Ishikawa (cell line): ENCODE measurements around the gene OR9A2.

Source experiments
- CEBPB ChIP-seq: IDR thresholded peaks from 2 replicates; pipeline ENCODE4 v1.6.1; 2012
- CREB1 ChIP-seq: IDR thresholded peaks from 2 replicates; pipeline ENCODE4 v1.6.1; 2012; ENCODE audit warnings: low read depth
- EGR1 ChIP-seq: IDR thresholded peaks from 2 replicates; pipeline ENCODE4 v1.6.1; 2012
- EP300 ChIP-seq: IDR thresholded peaks from 2 replicates; pipeline ENCODE4 v1.6.1; 2012; ENCODE audit warnings: borderline replicate concordance
- FOXM1 ChIP-seq: IDR thresholded peaks from 2 replicates; pipeline ENCODE4 v1.6.1; 2012; ENCODE audit warnings: low read depth, borderline replicate concordance
- NFIC ChIP-seq: IDR thresholded peaks from 2 replicates; pipeline ENCODE4 v1.6.1; 2012
- RAD21 ChIP-seq: IDR thresholded peaks from 2 replicates; pipeline ENCODE4 v1.6.1; 2012; ENCODE audit warnings: low read depth
- TAF1 ChIP-seq: IDR thresholded peaks from 2 replicates; pipeline ENCODE4 v1.6.1; 2012; ENCODE audit warnings: low read depth, mild to moderate bottlenecking
- TCF12 ChIP-seq: IDR thresholded peaks from 2 replicates; pipeline ENCODE4 v1.6.1; 2012; ENCODE audit warnings: low read depth
- TEAD4 ChIP-seq: IDR thresholded peaks from 2 replicates; pipeline ENCODE4 v1.6.1; 2012
- YY1 ChIP-seq: IDR thresholded peaks from 2 replicates; pipeline ENCODE4 v1.6.1; 2012; ENCODE audit warnings: low read depth
- ZBTB7A ChIP-seq: IDR thresholded peaks from 2 replicates; pipeline ENCODE4 v1.6.1; 2012; ENCODE audit warnings: low read depth
- TF ChIP-seq, protein P1 (sequence below): IDR thresholded peaks from 2 replicates; pipeline ENCODE4 v1.6.1; 2012
- TF ChIP-seq, protein P2 (sequence below): IDR thresholded peaks from 2 replicates; pipeline ENCODE4 v1.6.1; 2012
- TF ChIP-seq, protein P3 (sequence below): IDR thresholded peaks from 2 replicates; pipeline ENCODE4 v1.6.1; 2012; ENCODE audit warnings: low read depth, mild to moderate bottlenecking

OR9A2 gene

DNA sequence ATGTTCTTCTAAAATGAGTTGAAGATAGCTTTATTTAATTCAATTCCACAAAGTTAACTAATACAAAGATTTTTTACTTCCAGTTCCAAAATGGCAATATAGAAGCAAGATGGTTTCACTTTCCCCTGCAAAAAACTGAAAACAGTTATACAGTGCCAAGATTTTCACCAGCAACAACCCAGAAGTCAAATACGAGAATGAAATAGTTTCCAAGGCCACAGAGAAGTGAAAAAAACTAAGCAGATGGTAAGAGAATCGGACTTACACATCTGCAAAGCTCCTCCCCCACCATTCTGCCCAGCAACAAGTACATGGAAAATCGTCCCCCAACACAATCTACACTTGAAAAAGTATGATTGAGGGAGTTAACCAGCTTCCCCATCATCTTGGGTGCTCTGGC, 34.5 kb downstream of the OR9A2 start:
- TF ChIP-seq TCF12 (no peak), NFIC (no peak), EGR1 (no peak), RAD21 (no peak), ZBTB7A (no peak), CEBPB (no peak), YY1 (no peak), FOXM1 (no peak), CREB1 (no peak), TAF1 (no peak), EP300 (no peak), TEAD4 (no peak)
- TF ChIP-seq, protein P1, sequence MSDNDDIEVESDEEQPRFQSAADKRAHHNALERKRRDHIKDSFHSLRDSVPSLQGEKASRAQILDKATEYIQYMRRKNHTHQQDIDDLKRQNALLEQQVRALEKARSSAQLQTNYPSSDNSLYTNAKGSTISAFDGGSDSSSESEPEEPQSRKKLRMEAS: no peak
- TF ChIP-seq, protein P2, sequence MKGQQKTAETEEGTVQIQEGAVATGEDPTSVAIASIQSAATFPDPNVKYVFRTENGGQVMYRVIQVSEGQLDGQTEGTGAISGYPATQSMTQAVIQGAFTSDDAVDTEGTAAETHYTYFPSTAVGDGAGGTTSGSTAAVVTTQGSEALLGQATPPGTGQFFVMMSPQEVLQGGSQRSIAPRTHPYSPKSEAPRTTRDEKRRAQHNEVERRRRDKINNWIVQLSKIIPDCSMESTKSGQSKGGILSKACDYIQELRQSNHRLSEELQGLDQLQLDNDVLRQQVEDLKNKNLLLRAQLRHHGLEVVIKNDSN: no peak
- TF ChIP-seq, protein P3, sequence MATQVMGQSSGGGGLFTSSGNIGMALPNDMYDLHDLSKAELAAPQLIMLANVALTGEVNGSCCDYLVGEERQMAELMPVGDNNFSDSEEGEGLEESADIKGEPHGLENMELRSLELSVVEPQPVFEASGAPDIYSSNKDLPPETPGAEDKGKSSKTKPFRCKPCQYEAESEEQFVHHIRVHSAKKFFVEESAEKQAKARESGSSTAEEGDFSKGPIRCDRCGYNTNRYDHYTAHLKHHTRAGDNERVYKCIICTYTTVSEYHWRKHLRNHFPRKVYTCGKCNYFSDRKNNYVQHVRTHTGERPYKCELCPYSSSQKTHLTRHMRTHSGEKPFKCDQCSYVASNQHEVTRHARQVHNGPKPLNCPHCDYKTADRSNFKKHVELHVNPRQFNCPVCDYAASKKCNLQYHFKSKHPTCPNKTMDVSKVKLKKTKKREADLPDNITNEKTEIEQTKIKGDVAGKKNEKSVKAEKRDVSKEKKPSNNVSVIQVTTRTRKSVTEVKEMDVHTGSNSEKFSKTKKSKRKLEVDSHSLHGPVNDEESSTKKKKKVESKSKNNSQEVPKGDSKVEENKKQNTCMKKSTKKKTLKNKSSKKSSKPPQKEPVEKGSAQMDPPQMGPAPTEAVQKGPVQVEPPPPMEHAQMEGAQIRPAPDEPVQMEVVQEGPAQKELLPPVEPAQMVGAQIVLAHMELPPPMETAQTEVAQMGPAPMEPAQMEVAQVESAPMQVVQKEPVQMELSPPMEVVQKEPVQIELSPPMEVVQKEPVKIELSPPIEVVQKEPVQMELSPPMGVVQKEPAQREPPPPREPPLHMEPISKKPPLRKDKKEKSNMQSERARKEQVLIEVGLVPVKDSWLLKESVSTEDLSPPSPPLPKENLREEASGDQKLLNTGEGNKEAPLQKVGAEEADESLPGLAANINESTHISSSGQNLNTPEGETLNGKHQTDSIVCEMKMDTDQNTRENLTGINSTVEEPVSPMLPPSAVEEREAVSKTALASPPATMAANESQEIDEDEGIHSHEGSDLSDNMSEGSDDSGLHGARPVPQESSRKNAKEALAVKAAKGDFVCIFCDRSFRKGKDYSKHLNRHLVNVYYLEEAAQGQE: no peak

DNA sequence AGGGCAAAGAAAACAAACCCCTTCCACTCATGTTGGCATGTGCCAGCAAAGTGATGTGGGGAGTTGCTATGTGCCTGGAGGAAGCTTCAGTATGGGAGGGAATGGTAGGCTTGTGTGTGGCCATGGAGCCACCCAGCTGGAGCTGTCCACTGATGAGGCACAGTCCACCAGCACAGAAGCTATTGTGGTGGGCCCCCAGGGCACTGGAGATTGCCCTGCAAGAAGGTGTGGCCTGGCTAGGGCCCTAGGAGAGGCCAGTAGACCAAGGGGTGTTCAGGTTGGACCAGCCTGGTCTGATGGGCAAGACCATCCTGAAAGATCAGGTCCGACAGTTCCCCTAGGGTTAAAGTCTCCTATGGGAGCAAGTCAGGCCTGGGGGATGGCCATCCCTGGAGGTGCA, 42.6 kb downstream of the OR9A2 start:
- TF ChIP-seq CREB1 (no peak), CEBPB (no peak), EGR1 (no peak)

DNA sequence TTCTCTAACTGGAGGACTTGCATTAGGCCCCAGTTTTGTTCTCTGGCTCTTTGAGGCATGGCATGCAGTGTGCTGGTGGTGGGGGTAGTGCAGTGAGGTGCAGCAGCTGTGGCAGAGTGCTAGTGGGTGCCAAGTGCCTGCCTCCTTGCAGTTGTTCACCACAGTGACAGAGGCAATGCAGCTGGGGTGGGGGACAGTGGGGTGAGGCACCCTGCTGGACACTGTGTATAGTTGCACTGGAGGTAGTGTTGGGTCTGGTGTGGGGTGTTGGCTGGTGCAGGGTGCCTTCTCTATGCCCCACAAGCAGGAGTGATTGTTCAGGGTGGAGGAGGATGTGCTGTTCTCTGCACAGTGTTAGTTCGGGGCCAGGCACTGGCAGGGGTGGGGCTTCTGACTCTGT, 43.1 kb downstream of the OR9A2 start:
- TF ChIP-seq TAF1 (no peak), CEBPB (no peak), TEAD4 (no peak), YY1 (no peak), EGR1 (no peak), EP300 (no peak), TCF12 (no peak), FOXM1 (no peak), CREB1 (no peak), RAD21 (no peak), ZBTB7A (no peak), NFIC (no peak)
- TF ChIP-seq, protein P3: no peak
- TF ChIP-seq, protein P2: no peak
- TF ChIP-seq, protein P1: no peak
